Tibial artery (tissue), 4 donors: ENCODE data around the gene MYOF.

Source experiments
- DNase-seq, 2 donors: peaks; one replicate each; pipeline ENCODE4 v3.0.0-alpha.2; 2019
- H3K27ac ChIP-seq, 2 donors: fragments of 200-600 bp; sonication (generic) in 1 of 2; 1 replicate in 1 of 2; 2 replicates in 1 of 2; pipeline ENCODE4 v1.5.1; 2018 to 2019; ENCODE audit warnings: mild to moderate bottlenecking in 1 of 2
- H3K27me3 ChIP-seq, 2 donors: fragments of 200-600 bp; sonication (generic) in 1 of 2; one replicate each; pipeline versions ENCODE4 v1.5.1 to v1.6.0; 2016 to 2019
- H3K36me3 ChIP-seq, 3 donors: fragments of 200-600 bp; sonication (generic) in 2 of 3; one replicate each; pipeline ENCODE4 v1.5.1; 2016 to 2019; ENCODE audit warnings: mild to moderate bottlenecking in 2 of 3
- H3K4me1 ChIP-seq, 4 donors: fragments of 200-600 bp; sonication (generic) in 2 of 4; 1 replicate in 3 of 4; 2 replicates in 1 of 4; pipeline ENCODE4 v1.5.1; 2016 to 2019
- H3K4me3 ChIP-seq, 2 donors: fragments of 200-600 bp; sonication (generic) in 1 of 2; 1 replicate in 1 of 2; 2 replicates in 1 of 2; pipeline ENCODE4 v1.5.1; 2018 to 2019; ENCODE audit warnings: mild to moderate bottlenecking in 2 of 2
- H3K9me3 ChIP-seq, 3 donors: fragments of 200-600 bp; sonication (generic) in 1 of 3; one replicate each; pipeline ENCODE4 v1.5.1; 2016 to 2019
- intact Hi-C: fragments of 100-400 bp; cut with DNase I; formaldehyde crosslinking; loops from one replicate; pipeline ENCODE4 v1.15.0; 2023; ENCODE audit warnings: low total_unique reads
- TF ChIP-seq, protein P1 (sequence below), 2 experiments: fragments of 200-600 bp in 1 of 2; fragments of 450-650 bp in 1 of 2; IDR thresholded peaks; one replicate each; pipeline ENCODE4 v1.5.1; 2017 to 2019; ENCODE audit warnings: antibody characterized with exemption in 2 of 2, mild to moderate bottlenecking in 1 of 2, moderate library complexity in 1 of 2

Gene MYOF

DNA sequence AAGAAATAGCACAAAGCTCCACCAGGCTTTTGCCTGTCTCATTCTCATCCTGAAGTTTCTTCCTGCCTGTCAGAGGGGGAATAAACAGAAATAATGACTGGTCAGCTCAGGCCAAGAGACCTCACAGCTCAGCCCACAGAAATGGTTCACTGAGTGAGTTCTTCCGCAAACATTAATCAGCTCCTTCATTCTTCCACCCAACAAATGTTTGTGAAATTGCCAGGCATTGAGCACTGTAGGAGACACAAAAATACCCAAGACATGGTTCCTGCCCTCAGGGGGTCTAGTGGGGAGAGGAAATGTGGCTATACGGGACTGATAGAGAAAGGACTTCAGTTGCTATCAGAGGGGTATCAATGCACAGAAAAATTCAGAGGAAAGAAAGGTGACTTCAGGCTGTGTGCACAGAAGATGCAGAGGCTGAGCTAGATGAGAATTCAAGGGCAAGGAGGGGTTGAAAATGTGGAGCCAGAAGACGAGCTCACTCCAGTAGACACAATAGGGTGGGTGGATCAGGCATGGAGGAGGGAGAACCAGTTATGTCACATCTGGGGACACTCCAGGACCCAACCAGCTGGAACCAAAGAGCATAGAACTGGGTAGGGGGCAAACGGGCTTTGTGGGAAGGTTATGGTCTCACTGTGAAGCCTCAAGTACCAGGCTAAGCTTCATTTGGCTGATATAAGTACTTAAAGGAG lies 20.9 kb downstream of the MYOF start:
- Histone ChIP-seq H3K9me3 (no peaks in the 10 kb centered on the region), H3K27ac (peak overlapping the region; percentile 84 to 91), H3K27me3 (no peaks in the 10 kb centered on the region), H3K4me3 (no peak overlapping the region), H3K36me3 (no peaks in the 10 kb centered on the region), H3K4me1 (peaks cover 5 to 88% (median 76%) of the 10 kb centered on the region in 4 donors)
- DNase-seq = no peak
- TF ChIP-seq, protein P1, sequence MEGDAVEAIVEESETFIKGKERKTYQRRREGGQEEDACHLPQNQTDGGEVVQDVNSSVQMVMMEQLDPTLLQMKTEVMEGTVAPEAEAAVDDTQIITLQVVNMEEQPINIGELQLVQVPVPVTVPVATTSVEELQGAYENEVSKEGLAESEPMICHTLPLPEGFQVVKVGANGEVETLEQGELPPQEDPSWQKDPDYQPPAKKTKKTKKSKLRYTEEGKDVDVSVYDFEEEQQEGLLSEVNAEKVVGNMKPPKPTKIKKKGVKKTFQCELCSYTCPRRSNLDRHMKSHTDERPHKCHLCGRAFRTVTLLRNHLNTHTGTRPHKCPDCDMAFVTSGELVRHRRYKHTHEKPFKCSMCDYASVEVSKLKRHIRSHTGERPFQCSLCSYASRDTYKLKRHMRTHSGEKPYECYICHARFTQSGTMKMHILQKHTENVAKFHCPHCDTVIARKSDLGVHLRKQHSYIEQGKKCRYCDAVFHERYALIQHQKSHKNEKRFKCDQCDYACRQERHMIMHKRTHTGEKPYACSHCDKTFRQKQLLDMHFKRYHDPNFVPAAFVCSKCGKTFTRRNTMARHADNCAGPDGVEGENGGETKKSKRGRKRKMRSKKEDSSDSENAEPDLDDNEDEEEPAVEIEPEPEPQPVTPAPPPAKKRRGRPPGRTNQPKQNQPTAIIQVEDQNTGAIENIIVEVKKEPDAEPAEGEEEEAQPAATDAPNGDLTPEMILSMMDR (IDR thresholded peaks at IDR 0.05) = no peak
- intact Hi-C loops = no loop called here

DNA sequence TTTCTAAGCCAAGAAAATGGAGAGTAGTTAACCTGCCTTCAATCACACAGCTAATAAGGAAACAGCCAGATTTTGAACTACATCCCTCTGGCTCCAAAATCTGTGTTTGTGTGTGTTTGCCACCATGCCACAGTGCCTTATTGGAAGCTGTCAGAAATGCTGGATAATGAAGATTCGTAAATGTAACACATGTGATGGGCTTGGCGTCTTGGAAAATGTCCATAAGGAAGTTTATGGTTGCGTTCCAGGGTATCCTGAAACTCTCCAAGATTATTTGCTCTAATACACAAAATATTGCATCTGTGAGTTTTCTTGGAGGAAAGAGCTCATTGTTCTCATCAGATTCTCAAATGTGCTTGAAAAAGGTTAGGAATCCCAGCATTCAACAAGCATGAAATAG lies 22.7 kb downstream of the MYOF start:
- no peak overlapping the region for H3K4me3 ChIP-seq
- H3K9me3 ChIP-seq = no peaks in the 10 kb centered on the region
- H3K36me3 ChIP-seq = no peaks in the 10 kb centered on the region
- DNase-seq = no peak
- H3K27me3 ChIP-seq = no peaks in the 10 kb centered on the region
- TF ChIP-seq, protein P1 (IDR thresholded peaks at IDR 0.05) = no peak
- H3K27ac ChIP-seq = peak overlapping the region; percentile 91 to 92
- intact Hi-C loops = no loop called here
- H3K4me1 ChIP-seq = peaks cover 0 to 70% (median 58%) of the 10 kb centered on the region in 4 donors

DNA sequence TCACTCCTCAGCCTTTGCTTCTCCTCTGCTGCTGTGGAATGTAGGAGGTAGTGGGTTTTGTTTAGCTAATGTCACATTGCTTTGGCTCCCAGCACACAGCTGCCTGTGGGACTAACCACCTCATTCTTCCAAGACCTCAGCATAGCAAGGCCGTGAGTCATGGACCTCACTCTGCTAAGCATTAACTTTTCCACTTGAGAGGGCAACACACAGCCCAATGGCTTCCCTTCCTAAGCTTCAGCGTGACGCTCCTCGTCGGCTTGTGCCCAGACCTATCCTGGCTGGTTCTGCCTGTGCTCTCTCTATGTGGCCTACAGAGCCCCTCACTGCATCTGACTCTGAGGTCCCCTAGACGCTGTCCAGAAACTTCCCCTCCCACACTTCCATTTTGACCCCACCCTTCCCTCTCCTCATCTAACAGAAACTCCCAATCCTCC lies 23.3 kb downstream of the MYOF start:
- Histone ChIP-seq H3K27me3 (no peaks in the 10 kb centered on the region), H3K9me3 (no peaks in the 10 kb centered on the region), H3K27ac (peak overlapping the region; percentile 91 to 92), H3K4me3 (peak overlapping the region; percentile 9 to 25), H3K36me3 (peaks cover 0 to 4% (median 0%) of the 10 kb centered on the region in 3 donors), H3K4me1 (peaks cover 0 to 64% (median 53%) of the 10 kb centered on the region in 4 donors)
- peak; percentile 92 to 93 for DNase-seq
- TF ChIP-seq, protein P1 (IDR thresholded peaks at IDR 0.05) = no peak
- intact Hi-C loops = no loop called here

DNA sequence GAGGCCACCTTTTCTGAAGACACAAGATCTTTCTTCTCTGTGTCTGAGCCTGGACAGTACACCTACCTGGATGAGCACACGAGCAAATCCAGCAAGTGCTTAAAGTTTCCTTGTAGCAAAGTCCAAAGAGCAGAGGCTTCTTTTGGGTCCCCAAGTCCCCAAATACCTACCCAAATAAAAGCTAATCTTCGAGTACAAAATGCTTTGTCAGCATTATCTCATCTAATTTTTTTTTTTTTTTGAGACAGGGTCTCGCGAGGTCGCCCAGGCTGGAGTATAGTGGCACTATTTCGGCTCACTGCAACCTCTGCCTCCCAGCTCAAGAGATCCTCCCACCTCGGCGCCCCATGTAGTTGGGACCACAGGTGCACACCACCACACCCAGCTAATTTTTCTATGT lies 24.6 kb downstream of the MYOF start:
- TF ChIP-seq, protein P1 (IDR thresholded peaks at IDR 0.05) = no peak
- H3K27ac ChIP-seq = peak overlapping the region; percentile 91 to 92
- no peak overlapping the region for H3K4me3 ChIP-seq
- no peaks in the 10 kb centered on the region for H3K9me3 ChIP-seq
- DNase-seq = no peak
- H3K36me3 ChIP-seq = peaks cover 0 to 12% (median 0%) of the 10 kb centered on the region in 3 donors
- H3K27me3 ChIP-seq = no peaks in the 10 kb centered on the region
- intact Hi-C loops = no loop called here
- H3K4me1 ChIP-seq = peaks cover 0 to 53% (median 42%) of the 10 kb centered on the region in 4 donors

DNA sequence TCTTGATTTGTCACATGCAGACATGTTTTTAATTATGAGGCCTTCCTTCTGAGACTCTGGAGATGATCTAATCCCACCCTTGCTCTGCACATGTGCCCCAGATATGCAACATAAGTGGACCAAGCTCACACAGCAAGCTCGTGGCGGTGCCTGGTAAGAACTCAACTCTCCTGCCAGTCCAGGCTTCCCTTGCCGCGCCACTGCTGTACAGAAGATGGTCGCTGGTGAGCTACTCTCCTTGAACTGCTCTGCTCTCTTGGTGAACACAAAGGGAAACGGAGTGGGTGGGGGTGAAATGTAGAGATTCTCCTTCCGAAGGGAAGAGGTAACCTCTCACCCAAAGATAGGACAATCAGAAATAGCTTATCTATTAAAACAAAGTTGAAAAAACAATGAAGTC lies 25.7 kb downstream of the MYOF start:
- Histone ChIP-seq H3K4me3 (no peak overlapping the region), H3K9me3 (no peaks in the 10 kb centered on the region), H3K4me1 (peaks cover 0 to 44% (median 32%) of the 10 kb centered on the region in 4 donors), H3K36me3 (peaks cover 6 to 12% (median 6%) of the 10 kb centered on the region in 3 donors), H3K27ac (peak overlapping the region; percentile 91 to 92), H3K27me3 (no peaks in the 10 kb centered on the region)
- TF ChIP-seq, protein P1 (IDR thresholded peaks at IDR 0.05) = no peak
- intact Hi-C loops = no loop called here
- DNase-seq = no peak
